ENCODE measurements around the gene ATP11C.
"Not testable (repeated sequence)": the region's sequence is repeated elsewhere in the genome, so short reads cannot be mapped to it uniquely, and the experiment has no call there.

Gene ATP11C

DNA sequence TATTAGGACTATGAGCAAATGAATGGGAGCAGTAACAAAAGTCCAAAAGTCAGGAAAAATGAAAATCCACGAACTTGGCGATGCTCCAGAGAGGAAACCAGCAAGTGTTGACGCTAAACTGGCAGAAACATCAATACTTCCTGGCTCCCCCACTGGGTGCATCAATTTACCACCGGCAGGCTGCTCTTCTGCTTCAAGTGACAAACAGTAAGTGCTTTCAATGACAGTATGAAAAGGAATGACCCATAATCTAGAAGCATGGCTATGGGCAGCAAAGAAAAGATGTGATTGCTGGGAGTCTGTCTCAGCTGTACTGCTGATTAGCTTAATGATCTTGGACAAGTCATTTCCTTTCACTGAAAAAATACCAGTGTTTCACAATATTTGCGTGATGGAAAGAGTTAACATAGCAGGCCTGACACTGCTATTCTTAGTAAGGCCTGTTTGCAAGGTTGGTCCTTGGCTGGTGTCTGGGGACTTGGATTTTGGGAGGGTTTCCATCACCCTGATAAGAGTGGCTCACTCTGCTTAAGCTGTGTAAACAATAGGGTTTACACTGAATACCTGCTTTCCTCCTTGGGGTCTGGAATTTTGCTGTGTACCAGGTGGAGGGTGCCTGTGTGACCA lies 8.7 kb downstream of the ATP11C start:
- no peak for DNase-seq (ENCODE audit: low read depth, low spot score)

DNA sequence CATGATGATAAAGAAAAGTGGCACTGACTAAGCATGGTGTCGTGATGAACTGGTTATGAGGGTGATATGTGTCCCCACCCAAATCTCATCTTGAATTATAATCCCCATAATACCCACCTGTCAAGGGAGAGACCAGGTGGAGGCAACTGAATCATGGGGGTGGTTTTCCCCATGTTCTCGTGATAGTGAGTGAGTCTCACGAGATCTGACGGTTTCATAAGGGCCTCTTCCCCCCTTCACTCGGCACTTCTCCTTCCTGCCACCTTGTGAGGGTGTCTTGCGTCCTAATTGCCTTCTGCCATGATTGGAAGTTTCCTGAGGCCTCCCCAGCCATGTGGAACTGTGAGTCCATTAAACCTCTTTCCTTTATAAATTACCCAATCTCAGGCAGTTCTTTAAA lies 11.7 kb downstream of the ATP11C start:
- not testable (repeated sequence) for DNase-seq (ENCODE audit: low read depth, low spot score)

GRCh38 chrX:139920316-139920715 lies 12.5 kb downstream of the ATP11C start:
- no peak for DNase-seq (ENCODE audit: low read depth, low spot score)

DNA sequence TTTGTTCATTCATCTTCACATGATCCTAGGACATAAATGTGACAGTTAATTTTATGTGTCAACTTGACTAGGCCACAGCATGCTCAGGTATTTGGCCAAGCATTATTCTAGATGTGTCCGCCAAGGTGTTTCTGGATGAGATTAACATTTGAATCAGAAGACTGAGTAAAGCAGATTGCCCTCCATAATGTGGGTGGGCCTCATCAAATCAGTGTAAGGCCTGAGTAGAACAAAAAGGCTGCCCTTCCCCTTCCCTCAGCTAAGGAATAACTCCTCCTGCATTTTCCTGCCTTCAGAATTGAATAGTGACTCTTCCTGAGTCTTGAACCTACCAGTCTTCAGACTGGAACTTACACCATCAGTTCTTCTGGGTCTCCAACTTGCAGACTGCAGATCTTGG lies 18.4 kb downstream of the ATP11C start:
- no peak for DNase-seq (ENCODE audit: low read depth, low spot score)

- DNase-seq (ENCODE audit: low read depth, low spot score), result no peak
These were observed 23.1 kb downstream of the ATP11C start for GRCh38 chrX:139909712-139910111.

- DNase-seq (ENCODE audit: low read depth, low spot score), result no peak
These were observed 25.8 kb downstream of the ATP11C start for GRCh38 chrX:139907078-139907477.

DNA sequence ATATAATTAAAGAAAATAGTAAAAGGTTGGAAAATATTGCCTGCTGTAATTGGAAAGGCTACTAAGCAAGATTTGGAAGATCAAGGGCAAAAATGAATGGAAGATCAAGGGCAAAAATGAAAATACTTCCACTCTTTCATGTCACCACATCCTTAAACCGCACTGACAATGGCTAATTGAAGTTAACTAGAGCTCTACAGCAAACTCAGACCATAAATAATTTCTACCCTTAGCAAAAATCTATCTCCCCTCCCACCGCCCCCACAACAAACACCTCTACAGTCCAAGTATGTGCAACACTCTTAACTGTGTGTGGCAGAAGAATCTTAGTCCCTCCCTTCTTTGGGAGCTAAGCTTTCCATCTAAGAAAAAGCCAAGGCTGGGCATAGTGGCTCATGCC lies 27.1 kb downstream of the ATP11C start:
- no peak for DNase-seq (ENCODE audit: low read depth, low spot score)

- DNase-seq (ENCODE audit: low read depth, low spot score), result no peak
These were observed 27.8 kb downstream of the ATP11C start for GRCh38 chrX:139905051-139905450.

GRCh38 chrX:139903210-139903609 lies 29.6 kb downstream of the ATP11C start:
- no peak for DNase-seq (ENCODE audit: low read depth, low spot score)

DNA sequence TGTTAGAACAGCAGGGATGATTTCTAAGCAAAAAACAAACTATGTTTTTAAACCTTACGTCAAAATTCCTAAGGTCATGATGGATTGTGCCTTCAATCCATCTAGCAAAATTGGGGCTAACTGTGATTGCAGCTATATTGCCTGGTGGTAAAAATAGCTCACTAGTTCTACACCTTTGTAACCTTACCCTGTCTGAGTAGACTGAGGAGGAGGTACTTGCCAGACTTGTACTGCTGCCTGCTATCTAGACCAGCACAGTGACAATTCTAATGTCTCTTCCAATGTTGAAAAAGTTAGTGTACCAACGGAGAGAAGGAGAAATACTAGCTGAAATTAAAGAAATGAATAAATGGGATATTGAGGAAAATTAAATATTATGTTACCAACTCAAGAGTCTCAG lies 30.3 kb downstream of the ATP11C start:
- no peak for DNase-seq (ENCODE audit: low read depth, low spot score)

GRCh38 chrX:139898334-139898733 lies 34.5 kb downstream of the ATP11C start:
- no peak for DNase-seq (ENCODE audit: low read depth, low spot score)

GRCh38 chrX:139892512-139892911 lies 40.3 kb downstream of the ATP11C start:
- no peak for DNase-seq (ENCODE audit: low read depth, low spot score)

DNA sequence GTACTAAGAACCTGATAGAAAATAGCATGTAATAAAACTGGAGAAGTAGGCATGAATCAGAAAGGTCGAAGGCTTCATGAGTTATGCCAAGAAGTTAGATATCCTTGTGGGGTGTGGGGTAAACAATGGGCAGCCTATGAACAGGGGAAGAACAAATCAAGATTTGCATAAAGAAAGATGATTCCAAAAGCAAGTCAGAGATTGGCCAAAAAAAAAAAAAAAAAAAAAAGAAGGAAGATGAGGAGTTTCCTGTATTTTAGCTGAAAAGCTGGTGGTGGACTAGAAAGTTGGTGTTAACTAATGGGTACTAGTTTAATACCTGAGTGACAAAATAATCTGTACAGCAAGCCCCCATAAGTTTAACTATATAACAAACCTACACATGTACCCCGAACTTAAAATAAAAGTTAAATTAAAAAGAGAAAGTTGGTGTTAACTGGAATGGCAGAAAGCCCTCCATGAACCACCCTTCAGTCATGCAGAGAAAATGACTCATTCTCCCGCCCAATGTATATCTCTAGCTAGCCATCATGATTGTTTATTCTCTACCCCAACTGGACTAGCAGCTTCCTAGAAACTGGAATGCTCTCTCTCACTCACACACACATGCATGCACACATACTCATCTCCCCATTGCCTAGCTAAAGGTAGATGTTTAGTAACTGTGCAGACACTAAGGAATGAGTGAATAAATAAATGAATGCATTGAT lies 41.7 kb downstream of the ATP11C start:
- DNase-seq (ENCODE audit: low read depth, low spot score), result peak; percentile 18

GRCh38 chrX:139889760-139890159 lies 43.1 kb downstream of the ATP11C start:
- peak; percentile 34 for DNase-seq (ENCODE audit: low read depth, low spot score)

DNA sequence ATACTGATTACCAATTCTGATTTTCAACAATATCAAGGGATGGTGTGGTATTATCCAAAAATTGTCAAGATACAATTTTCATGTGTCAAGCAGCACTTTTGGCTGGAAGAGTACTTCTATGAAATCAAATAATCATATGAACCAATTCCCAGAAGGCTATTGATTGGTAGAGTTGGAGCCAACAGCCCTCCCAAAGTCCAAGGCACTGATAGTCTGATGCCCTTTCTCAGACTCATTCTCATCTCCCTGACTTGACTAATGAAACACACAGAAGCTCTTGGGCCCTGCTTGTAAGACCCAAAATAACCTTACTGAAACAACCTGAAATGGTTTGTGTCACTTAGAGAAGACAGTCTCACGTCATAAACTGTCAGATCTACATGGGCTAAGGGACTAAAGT lies 48.9 kb downstream of the ATP11C start:
- no peak for DNase-seq (ENCODE audit: low read depth, low spot score)

DNA sequence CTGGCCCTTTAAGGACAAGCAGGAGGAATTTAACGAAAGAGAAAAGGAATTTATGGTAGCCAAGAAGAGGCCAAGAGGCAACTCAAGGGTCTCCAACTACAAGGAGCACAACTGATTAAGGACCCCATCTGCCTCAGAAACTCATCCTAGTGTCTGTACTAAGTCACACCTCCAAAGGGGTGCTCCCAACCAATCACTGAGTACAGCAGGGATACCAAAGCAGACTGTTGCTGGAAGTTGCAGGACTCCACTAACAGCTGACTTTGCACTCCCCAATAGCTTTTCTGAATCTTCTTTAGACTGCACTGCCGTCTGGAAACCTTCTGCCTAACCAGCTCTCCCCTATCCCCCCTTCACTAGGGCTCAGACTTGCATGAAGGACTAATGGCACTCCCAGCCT lies 50.6 kb downstream of the ATP11C start:
- DNase-seq (ENCODE audit: low read depth, low spot score), result no peak

DNA sequence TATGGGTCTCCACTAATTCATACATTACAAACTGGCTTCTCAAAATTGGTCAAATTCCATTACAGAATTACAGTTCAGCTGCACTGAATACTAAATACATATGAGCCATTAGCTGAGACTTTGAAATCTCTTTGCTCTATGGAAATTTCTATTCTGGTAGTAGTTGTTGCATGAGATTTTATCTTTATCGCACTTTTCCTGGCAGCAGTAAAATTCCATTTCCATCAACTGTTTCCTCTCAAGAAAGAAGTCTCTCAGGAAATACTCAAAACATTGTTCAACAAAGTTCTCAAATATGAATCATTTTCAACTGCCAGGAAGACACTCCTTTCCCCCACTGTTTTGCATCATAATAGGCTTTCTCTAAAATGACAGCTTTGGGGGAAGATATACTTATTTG lies 51.3 kb downstream of the ATP11C start:
- DNase-seq (ENCODE audit: low read depth, low spot score), result no peak

DNA sequence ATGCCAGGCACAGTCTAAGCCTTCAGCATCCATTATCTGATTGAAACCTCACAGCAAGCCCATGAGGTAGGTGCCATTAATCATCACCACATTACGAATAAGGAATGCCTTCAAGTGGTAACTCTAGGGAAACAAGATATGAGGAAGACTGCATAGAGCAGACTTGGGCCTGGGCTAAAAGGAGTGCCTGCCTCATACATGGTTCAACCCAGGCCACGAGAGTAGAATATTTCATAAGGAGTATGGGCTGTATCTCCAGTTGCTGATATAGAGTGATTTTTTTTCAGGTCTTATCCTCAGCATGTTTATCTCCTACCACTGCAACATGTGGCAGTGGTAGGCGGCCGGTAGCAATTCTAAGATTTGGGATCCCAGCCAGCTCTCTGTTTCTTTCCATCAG lies 51.7 kb downstream of the ATP11C start:
- peak; percentile 31 for DNase-seq (ENCODE audit: low read depth, low spot score)

DNA sequence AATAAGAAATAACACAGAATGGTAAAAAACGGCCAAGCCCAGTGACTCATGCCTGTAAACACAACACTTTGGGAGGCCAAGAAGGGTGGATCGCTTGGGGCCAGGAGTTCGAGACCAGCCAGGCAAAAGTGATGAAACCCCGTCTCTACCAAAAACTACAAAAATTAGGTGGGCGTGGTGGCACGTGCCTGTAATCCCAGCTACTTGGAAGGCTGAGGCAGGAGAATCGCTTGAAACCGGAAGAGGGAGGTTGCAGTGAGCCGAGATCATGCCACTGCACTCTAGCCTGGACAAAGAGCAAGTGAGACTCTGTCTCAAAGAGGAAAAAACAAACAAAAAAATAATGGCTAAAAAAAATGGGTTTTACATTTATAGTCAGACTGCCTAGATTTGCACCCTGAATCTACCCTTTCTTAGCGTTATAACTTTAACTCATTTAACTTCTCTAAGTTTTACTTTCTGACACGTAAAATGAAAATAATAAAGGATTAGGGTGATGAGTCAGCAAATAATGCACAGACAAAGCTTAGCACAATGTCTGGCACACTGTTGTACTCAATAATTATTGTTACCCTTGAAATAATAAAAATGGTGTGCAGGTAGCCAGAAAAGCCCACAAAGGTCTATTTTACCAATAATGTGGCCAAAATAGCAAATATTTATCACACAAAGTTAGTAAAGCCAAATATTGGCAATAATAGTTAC lies 55.0 kb downstream of the ATP11C start:
- no peak for DNase-seq (ENCODE audit: low read depth, low spot score)

- DNase-seq (ENCODE audit: low read depth, low spot score), result no peak
These were observed 57.0 kb downstream of the ATP11C start for GRCh38 chrX:139875841-139876240.

GRCh38 chrX:139869796-139870195 lies 63.1 kb downstream of the ATP11C start:
- DNase-seq (ENCODE audit: low read depth, low spot score), result no peak

DNA sequence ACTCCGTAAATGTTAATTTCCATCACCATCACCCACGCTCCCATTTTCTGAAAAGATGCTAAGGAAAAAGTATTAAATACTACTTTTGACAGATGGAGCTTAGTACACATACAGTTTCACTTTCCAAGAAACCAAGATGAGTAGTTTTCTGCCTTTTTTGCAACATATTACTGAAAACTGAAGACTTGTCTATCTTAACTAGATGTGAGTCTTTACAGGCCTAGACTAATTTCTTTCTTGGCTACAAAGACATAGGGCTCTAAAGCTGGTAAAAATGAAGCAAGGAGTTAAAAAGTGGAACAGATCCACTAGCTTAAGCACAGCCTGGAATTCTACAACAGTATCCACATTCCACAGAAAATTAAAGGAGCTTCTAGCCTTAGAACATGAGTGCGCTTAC lies 68.2 kb downstream of the ATP11C start:
- no peak for DNase-seq (ENCODE audit: low read depth, low spot score)

DNA sequence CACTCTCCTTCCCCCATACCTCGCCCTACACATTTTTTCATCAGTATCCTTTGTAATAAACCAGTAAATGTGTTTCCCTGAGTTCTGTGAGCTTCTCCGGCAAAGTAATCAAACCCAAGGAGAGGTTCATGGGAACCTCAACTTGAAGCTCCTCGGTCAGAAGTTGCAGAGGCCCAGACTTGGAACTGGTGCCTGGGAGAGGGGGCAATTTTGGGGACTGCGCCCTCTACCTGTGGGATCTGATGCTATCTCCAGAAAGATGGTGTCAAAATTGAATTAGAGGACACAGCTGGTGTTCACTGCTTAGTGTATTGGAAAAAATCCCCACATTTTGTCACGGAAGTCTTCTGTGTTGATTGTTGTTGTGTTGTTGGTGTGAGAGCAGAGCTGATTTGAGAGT lies 70.6 kb downstream of the ATP11C start:
- DNase-seq (ENCODE audit: low read depth, low spot score), result no peak

All from astrocyte of the hippocampus (primary cell).